HFF-Myc (cell line): ENCODE results near the gene CCDC146.

Source experiments
- DNase-seq: peaks from one replicate; pipeline ENCODE4 v3.0.0-alpha.2; 2011; ENCODE audit warnings: low read depth; ENCODE audit errors: extremely low read depth
- H3K4me3 ChIP-seq: replicated peaks from 2 replicates; pipeline ENCODE4 v1.5.1; 2011; ENCODE audit warnings: low read depth, mild to moderate bottlenecking, control low read depth, low read length
- TF ChIP-seq, protein P1 (sequence below): IDR thresholded peaks from 2 replicates; pipeline ENCODE4 v1.5.1; 2012; ENCODE audit warnings: mild to moderate bottlenecking, low read depth, low read length, control low read depth; ENCODE audit errors: missing control alignments

The CCDC146 gene

DNA sequence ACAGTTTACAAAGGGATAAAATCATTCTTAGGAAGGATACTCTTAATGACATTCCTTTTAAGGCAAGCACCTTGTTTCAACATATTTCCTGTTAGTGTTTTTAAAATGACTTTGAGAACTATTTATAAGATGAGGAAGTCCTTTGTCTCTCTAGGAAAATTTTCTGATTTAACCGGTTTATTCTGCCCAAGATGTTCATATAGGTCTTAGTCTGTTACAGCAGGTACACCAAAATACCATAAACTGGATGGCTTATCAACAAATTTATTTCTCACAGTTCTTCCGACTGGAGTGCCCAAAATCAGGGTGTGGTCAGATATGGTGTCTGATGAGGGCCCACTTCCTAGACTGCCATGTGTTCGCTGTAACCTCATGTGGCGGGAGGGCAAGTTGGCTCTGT lies 215.8 kb downstream of the CCDC146 start:
- TF ChIP-seq, protein P1, sequence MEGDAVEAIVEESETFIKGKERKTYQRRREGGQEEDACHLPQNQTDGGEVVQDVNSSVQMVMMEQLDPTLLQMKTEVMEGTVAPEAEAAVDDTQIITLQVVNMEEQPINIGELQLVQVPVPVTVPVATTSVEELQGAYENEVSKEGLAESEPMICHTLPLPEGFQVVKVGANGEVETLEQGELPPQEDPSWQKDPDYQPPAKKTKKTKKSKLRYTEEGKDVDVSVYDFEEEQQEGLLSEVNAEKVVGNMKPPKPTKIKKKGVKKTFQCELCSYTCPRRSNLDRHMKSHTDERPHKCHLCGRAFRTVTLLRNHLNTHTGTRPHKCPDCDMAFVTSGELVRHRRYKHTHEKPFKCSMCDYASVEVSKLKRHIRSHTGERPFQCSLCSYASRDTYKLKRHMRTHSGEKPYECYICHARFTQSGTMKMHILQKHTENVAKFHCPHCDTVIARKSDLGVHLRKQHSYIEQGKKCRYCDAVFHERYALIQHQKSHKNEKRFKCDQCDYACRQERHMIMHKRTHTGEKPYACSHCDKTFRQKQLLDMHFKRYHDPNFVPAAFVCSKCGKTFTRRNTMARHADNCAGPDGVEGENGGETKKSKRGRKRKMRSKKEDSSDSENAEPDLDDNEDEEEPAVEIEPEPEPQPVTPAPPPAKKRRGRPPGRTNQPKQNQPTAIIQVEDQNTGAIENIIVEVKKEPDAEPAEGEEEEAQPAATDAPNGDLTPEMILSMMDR, result no peak
- H3K4me3 ChIP-seq, result no peak overlapping the region
- DNase-seq, result no peak

DNA sequence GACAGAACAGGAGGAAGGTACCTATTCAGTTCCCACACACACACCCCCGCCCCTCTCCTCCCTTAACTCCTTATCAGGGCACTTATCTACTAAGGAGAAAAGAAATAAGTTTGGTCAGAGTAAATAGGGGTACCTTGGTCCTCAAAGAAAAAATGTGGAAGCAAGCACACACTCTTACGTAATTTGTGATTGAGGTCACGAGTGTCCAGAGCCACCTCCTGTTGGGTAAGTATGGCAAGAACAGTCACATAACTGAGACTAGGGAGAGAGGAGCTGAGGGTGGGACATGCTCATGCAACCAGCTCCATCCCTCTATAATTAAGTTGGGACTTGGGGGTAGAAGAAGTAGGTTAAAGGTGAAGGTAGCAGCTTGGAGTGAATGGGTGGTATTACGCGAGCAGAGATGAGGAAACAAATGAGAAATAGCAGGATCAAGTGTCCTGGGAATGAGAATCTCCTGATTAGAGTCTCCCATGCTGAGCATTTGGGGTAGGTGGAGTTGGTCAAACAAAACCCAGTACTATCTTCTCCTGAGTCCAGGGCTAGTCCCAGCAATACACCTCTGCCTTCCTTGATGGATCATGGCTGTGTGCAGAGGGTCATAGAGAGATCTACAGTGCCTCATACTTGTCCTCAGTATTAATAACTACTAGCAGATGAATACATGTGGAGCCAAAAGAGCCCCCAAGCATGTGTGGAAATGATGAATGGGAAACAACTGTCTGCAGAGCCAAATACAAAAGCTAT lies 216.6 kb downstream of the CCDC146 start:
- no peak overlapping the region for H3K4me3 ChIP-seq
- no peak for DNase-seq
- TF ChIP-seq, protein P1, result no peak

DNA sequence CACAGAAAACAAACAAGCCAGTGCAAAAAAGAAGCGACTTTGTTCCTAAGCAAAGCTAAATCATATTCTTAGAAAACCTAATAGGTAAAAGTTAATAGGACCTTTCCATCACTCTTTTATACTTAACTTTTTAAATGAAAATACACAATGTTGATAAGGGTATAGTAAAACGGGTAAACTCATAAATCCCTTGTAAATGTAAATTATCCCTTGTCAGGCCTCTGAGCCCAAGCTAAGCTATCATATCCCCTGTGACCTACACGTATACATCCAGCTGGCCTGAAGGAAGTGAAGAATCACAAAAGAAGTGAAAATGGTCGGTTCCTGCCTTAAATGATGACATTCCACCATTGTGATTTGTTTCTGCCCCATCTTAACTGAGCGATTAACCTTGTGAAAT lies 217.3 kb downstream of the CCDC146 start:
- H3K4me3 ChIP-seq, result no peak overlapping the region
- no peak for DNase-seq
- TF ChIP-seq, protein P1, result no peak
